Caco-2 (cell line): ENCODE measurements around the gene ALOX5. TPM values are rescaled to one million over a fixed set of nuclear protein-coding genes. Genes with fewer than 3 reads are reported as not detected.
A peak's percentile ranks its signal among the peaks of the same experiment; 100 is the strongest.

Experiments used
- BruUV-seq: library from RNA; stranded (reverse); fragments of 400-500 nt; replicated peaks from 2 replicates; lab custom pipeline; 2021; lab: Mats Ljungman, UMichigan
- CTCF ChIA-PET: fragments of 300-600 bp; sonication (Branson Sonifier 250); formaldehyde crosslinking; loops from one replicate; lab custom pipeline; 2022; ENCODE audit warnings: antibody characterized with exemption; lab: Charles Lee
- POLR2A ChIA-PET: fragments of 300-600 bp; sonication (Branson Sonifier 250); formaldehyde crosslinking; loops from one replicate; lab custom pipeline; 2022; ENCODE audit warnings: antibody characterized with exemption; lab: Charles Lee
- DNase-seq, 2 experiments: peaks; one replicate each; pipeline versions ENCODE4 v3.0.0 to v3.0.0-alpha.2; 2020 to 2022
- H3K27me3 ChIP-seq: replicated peaks from 2 replicates; pipeline ENCODE4 v1.6.0; 2011; ENCODE audit warnings: low read length; ENCODE audit not compliant: control insufficient read depth, insufficient read depth
- H3K36me3 ChIP-seq: 2 replicates; pipeline ENCODE4 v1.5.1; 2011; ENCODE audit warnings: low read length; ENCODE audit not compliant: control insufficient read depth, insufficient read depth
- H3K4me1 ChIP-seq: fragments of 250-450 bp; sonication (Bioruptor Pico); 2 replicates; pipeline ENCODE4 v1.5.1; 2020; ENCODE audit warnings: mild to moderate bottlenecking
- H3K4me3 ChIP-seq: 2 replicates; pipeline ENCODE4 v1.5.1; 2011; ENCODE audit warnings: low read depth, mild to moderate bottlenecking, control low read depth, low read length
- H3K9me3 ChIP-seq: fragments of 250-450 bp; sonication (Bioruptor Pico); 2 replicates; pipeline ENCODE4 v1.5.1; 2020; ENCODE audit warnings: mild to moderate bottlenecking, moderate library complexity
- H3K27ac Mint-ChIP-seq: one replicate; pipeline ENCODE4 v1.8.0; 2022; ENCODE audit warnings: mixed read lengths; ENCODE audit not compliant: unreplicated experiment
- H3K27me3 Mint-ChIP-seq: one replicate; pipeline ENCODE4 v1.8.0; 2022; ENCODE audit warnings: mixed read lengths; ENCODE audit not compliant: insufficient read depth, unreplicated experiment
- H3K36me3 Mint-ChIP-seq: one replicate; pipeline ENCODE4 v1.8.0; 2022; ENCODE audit warnings: mild to moderate bottlenecking, mixed read lengths; ENCODE audit not compliant: insufficient read depth, unreplicated experiment
- H3K4me1 Mint-ChIP-seq: one replicate; pipeline ENCODE4 v1.8.0; 2022; ENCODE audit warnings: low read depth, mixed read lengths; ENCODE audit not compliant: unreplicated experiment
- H3K4me3 Mint-ChIP-seq: one replicate; pipeline ENCODE4 v1.8.0; 2022; ENCODE audit warnings: mild to moderate bottlenecking, moderate library complexity, mixed read lengths; ENCODE audit not compliant: unreplicated experiment
- H3K9me3 Mint-ChIP-seq: one replicate; pipeline ENCODE4 v1.8.0; 2022; ENCODE audit warnings: mixed read lengths; ENCODE audit not compliant: unreplicated experiment
- CTCF ChIP-seq, 2 experiments: fragments of 200-600 bp in 1 of 2; IDR thresholded peaks; 1 replicate in 1 of 2; 2 replicates in 1 of 2; pipeline versions ENCODE4 v1.5.1 to v1.8.0; 2011 to 2022; ENCODE audit warnings: antibody characterized with exemption in 1 of 2, control low read depth in 1 of 2, inconsistent platforms in 1 of 2, low read depth in 1 of 2, low read length in 1 of 2, mild to moderate bottlenecking in 1 of 2, moderate library complexity in 1 of 2; ENCODE audit not compliant: insufficient read depth in 1 of 2, severe bottlenecking in 1 of 2, unreplicated experiment in 1 of 2
- intact Hi-C: fragments of 100-400 bp; cut with micrococcal nuclease; formaldehyde crosslinking; loops from one replicate; pipeline ENCODE4 v1.10.0; 2022; ENCODE audit not compliant: unreplicated experiment
- total RNA-seq: library from RNA; stranded (reverse); gene quantifications from 2 replicates; pipeline ENCODE4 v1.2.3, GENCODE V29; 2022

Gene ALOX5
- total RNA-seq, 1 experiment from 2014 or later, result not detected

- intact Hi-C loops, result loop anchor here (10.0 kb wide), 1 partner anchor 459 kb away; the partner anchor contains the start of gene ZNF22
- DNase-seq, result no peak
- Histone ChIP-seq H3K9me3 (no peaks in the 10 kb centered on the region), H3K4me1 (no peaks in the 10 kb centered on the region), H3K36me3 (no peaks in the 10 kb centered on the region), H3K4me3 (no peak overlapping the region), H3K27me3 (no peaks in the 10 kb centered on the region)
- Mint-ChIP-seq H3K4me3 (no peak overlapping the region), H3K27ac (no peak overlapping the region), H3K9me3 (no peaks in the 10 kb centered on the region), H3K36me3 (no peaks in the 10 kb centered on the region), H3K4me1 (no peaks in the 10 kb centered on the region), H3K27me3 (peaks cover 3% of the 10 kb centered on the region)
- CTCF ChIA-PET, result interaction anchor here (2.1 kb wide), 1 partner anchor 213 kb away, joined by 12 read pairs; no protein-coding TSS in a partner anchor
- no peak for TF ChIP-seq CTCF (IDR thresholded peaks at IDR 0.05; ENCODE audit: insufficient read depth in 1 of 2, low read depth in 1 of 2, low read length in 1 of 2, severe bottlenecking in 1 of 2, unreplicated experiment in 1 of 2)
- no TSS peak for BruUV-seq
- POLR2A ChIA-PET, result no interaction called here
Observed at GRCh38 chr10:45463244-45464116, 89.5 kb downstream of the ALOX5 start.

- Mint-ChIP-seq H3K4me1 (no peaks in the 10 kb centered on the region), H3K4me3 (no peak overlapping the region), H3K9me3 (no peaks in the 10 kb centered on the region), H3K36me3 (no peaks in the 10 kb centered on the region), H3K27ac (no peak overlapping the region), H3K27me3 (peaks cover 3% of the 10 kb centered on the region)
- Histone ChIP-seq H3K9me3 (no peaks in the 10 kb centered on the region), H3K36me3 (no peaks in the 10 kb centered on the region), H3K27me3 (no peaks in the 10 kb centered on the region), H3K4me3 (no peak overlapping the region), H3K4me1 (0 out of 2 replicates have a peak, but pooled peaks cover under 1% of the 10 kb centered on the region)
- peak; percentile 75 to 88 for DNase-seq
- POLR2A ChIA-PET, result no interaction called here
- BruUV-seq, result no TSS peak
- TF ChIP-seq CTCF (IDR thresholded peaks at IDR 0.05; ENCODE audit: insufficient read depth in 1 of 2, low read depth in 1 of 2, low read length in 1 of 2, severe bottlenecking in 1 of 2, unreplicated experiment in 1 of 2), result peak; percentile 98 to 99
- intact Hi-C loops, result loop anchor here (1.0 to 10.0 kb wide), 5 partner anchors 129 to 460 kb away; partner anchors contain the start of genes ZFAND4 and ZNF22
- CTCF ChIA-PET, result interaction anchor here (0.6 to 2.1 kb wide), 7 partner anchors 12 to 1420 kb away, joined by 3 to 18 read pairs (median 3); partner anchors contain the start of gene ZFAND4
Observed at GRCh38 chr10:45464958-45465567, 91.0 kb downstream of the ALOX5 start.

- Mint-ChIP-seq H3K36me3 (no peaks in the 10 kb centered on the region), H3K4me3 (no peak overlapping the region), H3K27ac (no peak overlapping the region), H3K4me1 (no peaks in the 10 kb centered on the region), H3K27me3 (peaks cover 3% of the 10 kb centered on the region), H3K9me3 (no peaks in the 10 kb centered on the region)
- CTCF ChIA-PET, result interaction anchor here (1.6 kb wide), 1 partner anchor 205 kb away, joined by 5 read pairs; the partner anchor contains the start of gene ZFAND4
- DNase-seq, result no peak
- intact Hi-C loops, result loop anchor here (5.0 to 10.0 kb wide), 3 partner anchors 214 to 462 kb away; partner anchors contain the start of gene ZNF22
- H3K9me3 ChIP-seq, result no peaks in the 10 kb centered on the region
- BruUV-seq, result no TSS peak
- TF ChIP-seq CTCF (IDR thresholded peaks at IDR 0.05; ENCODE audit: insufficient read depth in 1 of 2, low read depth in 1 of 2, low read length in 1 of 2, severe bottlenecking in 1 of 2, unreplicated experiment in 1 of 2), result no peak
- H3K4me3 ChIP-seq, result no peak overlapping the region
- H3K36me3 ChIP-seq, result no peaks in the 10 kb centered on the region
- peaks cover 10% of the 10 kb centered on the region; the same call in 1 of the 2 replicates for H3K4me1 ChIP-seq
- no peaks in the 10 kb centered on the region for H3K27me3 ChIP-seq
- POLR2A ChIA-PET, result no interaction called here
Observed at GRCh38 chr10:45466784-45467183, 92.8 kb downstream of the ALOX5 start.
